H9 (cell line): ENCODE measurements around the gene TMPRSS7. TPM values are rescaled to one million over a fixed set of nuclear protein-coding genes. Genes with fewer than 3 reads are reported as not detected.

ENCODE experiments used
- DNase-seq: peaks from one replicate; pipeline ENCODE4 v3.0.0-alpha.2; 2017
- H2AFZ ChIP-seq: one replicate; pipeline ENCODE4 v1.6.1; 2013; ENCODE audit warnings: mild to moderate bottlenecking, low read length, control low read depth, moderate library complexity
- H2AK5ac ChIP-seq: 2 replicates; pipeline ENCODE4 v1.6.1; 2013; ENCODE audit warnings: low read length, control low read depth, mixed read lengths; ENCODE audit not compliant: insufficient read length
- H2BK120ac ChIP-seq: one replicate; pipeline ENCODE4 v1.6.1; 2013; ENCODE audit warnings: low read depth, mild to moderate bottlenecking, low read length, control low read depth, inconsistent platforms; ENCODE audit not compliant: poor library complexity, severe bottlenecking
- H2BK12ac ChIP-seq: 2 replicates; pipeline ENCODE4 v1.6.1; 2013; ENCODE audit warnings: low read length, control low read depth, mixed read lengths, low read depth; ENCODE audit not compliant: insufficient read length
- H2BK15ac ChIP-seq: 2 replicates; pipeline ENCODE4 v1.6.1; 2013; ENCODE audit warnings: low read depth, low read length, control low read depth
- H2BK20ac ChIP-seq: one replicate; pipeline ENCODE4 v1.6.1; 2013; ENCODE audit warnings: low read depth, mild to moderate bottlenecking, low read length, control low read depth, inconsistent platforms; ENCODE audit not compliant: poor library complexity, severe bottlenecking
- H2BK5ac ChIP-seq: 2 replicates; pipeline ENCODE4 v1.6.1; 2013; ENCODE audit warnings: low read length, control low read depth, mixed read lengths; ENCODE audit not compliant: insufficient read length
- H3K14ac ChIP-seq: 2 replicates; pipeline ENCODE4 v1.6.1; 2013; ENCODE audit warnings: low read length, control low read depth; ENCODE audit not compliant: insufficient read depth
- H3K18ac ChIP-seq: 2 replicates; pipeline ENCODE4 v1.6.1; 2013; ENCODE audit warnings: low read depth, mild to moderate bottlenecking, mixed read lengths, low read length, control low read depth; ENCODE audit not compliant: insufficient read length
- H3K23ac ChIP-seq: 2 replicates; pipeline ENCODE4 v1.6.1; 2013; ENCODE audit warnings: low read length, control low read depth, mixed read lengths, low read depth; ENCODE audit not compliant: insufficient read length
- H3K23me2 ChIP-seq: 2 replicates; pipeline ENCODE4 v1.6.1; 2013; ENCODE audit warnings: low read depth, mild to moderate bottlenecking, mixed read lengths, low read length, control low read depth; ENCODE audit not compliant: insufficient read length, poor library complexity, severe bottlenecking
- H3K27ac ChIP-seq: 2 replicates; pipeline ENCODE4 v1.5.1; 2013; ENCODE audit warnings: low read length, control low read depth, mixed read lengths, low read depth; ENCODE audit not compliant: insufficient read length
- H3K27me3 ChIP-seq: 2 replicates; pipeline ENCODE4 v1.6.1; 2013; ENCODE audit warnings: low read length, control low read depth, inconsistent platforms; ENCODE audit not compliant: insufficient read depth
- H3K4ac ChIP-seq: 2 replicates; pipeline ENCODE4 v1.6.1; 2013; ENCODE audit warnings: low read depth, mild to moderate bottlenecking, control low read depth, inconsistent platforms, low read length, moderate library complexity
- H3K4me1 ChIP-seq: 2 replicates; pipeline ENCODE4 v1.6.1; 2013; ENCODE audit warnings: low read length, control low read depth, inconsistent platforms; ENCODE audit not compliant: insufficient read depth
- H3K4me2 ChIP-seq: 2 replicates; pipeline ENCODE4 v1.6.1; 2013; ENCODE audit warnings: low read length, control low read depth, mixed read lengths; ENCODE audit not compliant: insufficient read length, insufficient read depth
- H3K56ac ChIP-seq: 2 replicates; pipeline ENCODE4 v1.6.1; 2013; ENCODE audit warnings: low read depth, mild to moderate bottlenecking, mixed read lengths, low read length, control low read depth; ENCODE audit not compliant: insufficient read length
- H3K79me1 ChIP-seq: 2 replicates; pipeline ENCODE4 v1.6.1; 2013; ENCODE audit warnings: low read depth, mild to moderate bottlenecking, moderate library complexity, low read length, control low read depth, inconsistent platforms; ENCODE audit not compliant: insufficient read depth, poor library complexity, severe bottlenecking
- H3K79me2 ChIP-seq: 2 replicates; pipeline ENCODE4 v1.6.1; 2013; ENCODE audit warnings: low read length, control low read depth, inconsistent platforms; ENCODE audit not compliant: insufficient read depth
- H3K9ac ChIP-seq: 2 replicates; pipeline ENCODE4 v1.6.1; 2013; ENCODE audit warnings: low read length, control low read depth, mixed read lengths; ENCODE audit not compliant: insufficient read length; ENCODE audit errors: extremely low read depth
- H3K9me3 ChIP-seq: one replicate; pipeline ENCODE4 v1.6.1; 2013; ENCODE audit warnings: low read depth, low read length, inconsistent platforms; ENCODE audit not compliant: control insufficient read depth
- H3T11ph ChIP-seq: one replicate; pipeline ENCODE4 v1.6.1; 2013; ENCODE audit warnings: mild to moderate bottlenecking, low read length, control low read depth, inconsistent platforms
- H4K20me1 ChIP-seq: one replicate; pipeline ENCODE4 v1.6.1; 2013; ENCODE audit not compliant: control insufficient read depth, insufficient read length, insufficient read depth
- H4K5ac ChIP-seq: 2 replicates; pipeline ENCODE4 v1.6.1; 2013; ENCODE audit warnings: low read depth, mild to moderate bottlenecking, mixed read lengths, low read length, control low read depth; ENCODE audit not compliant: insufficient read length
- H4K8ac ChIP-seq: replicated peaks from 2 replicates; pipeline ENCODE4 v1.6.1; 2013; ENCODE audit warnings: low read length, control low read depth, mixed read lengths, low read depth; ENCODE audit not compliant: insufficient read length
- H4K91ac ChIP-seq: 2 replicates; pipeline ENCODE4 v1.6.1; 2013; ENCODE audit warnings: low read depth, mild to moderate bottlenecking, moderate library complexity, mixed read lengths, low read length, control low read depth; ENCODE audit not compliant: insufficient read length
- H3K27ac Mint-ChIP-seq, 3 experiments: 2 replicates in 2 of 3; 3 replicates in 1 of 3; pipeline ENCODE4 v1.8.0; 2020 to 2021; ENCODE audit warnings: mixed read lengths in 3 of 3, mild to moderate bottlenecking in 1 of 3, moderate library complexity in 1 of 3
- H3K27me3 Mint-ChIP-seq: 2 replicates; pipeline ENCODE4 v1.8.0; 2021; ENCODE audit warnings: low read depth, mild to moderate bottlenecking, moderate library complexity, mixed read lengths
- H3K36me3 Mint-ChIP-seq, 3 experiments: 2 replicates in 2 of 3; 3 replicates in 1 of 3; pipeline ENCODE4 v1.8.0; 2020 to 2021; ENCODE audit warnings: low read depth in 3 of 3, mixed read lengths in 3 of 3; ENCODE audit not compliant: insufficient read depth in 1 of 3
- H3K4me1 Mint-ChIP-seq, 2 experiments: 2 replicates each; pipeline ENCODE4 v1.8.0; 2020; ENCODE audit warnings: mixed read lengths in 2 of 2
- H3K4me3 Mint-ChIP-seq, 2 experiments: 2 replicates in 1 of 2; 3 replicates in 1 of 2; pipeline ENCODE4 v1.8.0; 2020 to 2021; ENCODE audit warnings: mild to moderate bottlenecking in 2 of 2, mixed read lengths in 2 of 2, moderate library complexity in 1 of 2
- H3K9me3 Mint-ChIP-seq, 2 experiments: 2 replicates in 1 of 2; 3 replicates in 1 of 2; pipeline ENCODE4 v1.8.0; 2020; ENCODE audit warnings: mild to moderate bottlenecking in 2 of 2, mixed read lengths in 2 of 2, moderate library complexity in 1 of 2
- CTCF ChIP-seq: fragments of 200-600 bp; sonication (generic); conservative IDR thresholded peaks from 3 replicates; pipeline ENCODE4 v1.8.0; 2021; ENCODE audit warnings: antibody characterized with exemption, mild to moderate bottlenecking
- WGBS: extraction: QIAGEN DNeasy Blood & Tissue Kit; methylation state at CpG from one replicate; pipeline ENCODE4 v1.1.7; 2013; ENCODE audit warnings: missing lambda C conversion rate, low lambda C conversion rate, mixed read lengths; ENCODE audit not compliant: insufficient read length; ENCODE audit errors: extremely low coverage; 5-methylcytosine and 5-hydroxymethylcytosine counted together
- total RNA-seq: library from RNA; stranded (reverse); gene quantifications from 2 replicates; pipeline ENCODE4 v1.2.1, GENCODE V29; 2021

The TMPRSS7 gene
- total RNA-seq, 1 experiment from 2014 or later: not detected

- peak within 1 kb of the TSS; percentile 50 for H2AFZ ChIP-seq
- no peak within 1 kb of the TSS for H4K91ac ChIP-seq
- H4K8ac ChIP-seq: no peak within 1 kb of the TSS
- H3K23ac ChIP-seq: no peak within 1 kb of the TSS
- no peak within 1 kb of the TSS for H3K4ac ChIP-seq
- Mint-ChIP-seq H3K4me1 (peaks cover 22 to 32% of the 10 kb centered on the region in 2 experiments), H3K36me3 (peaks cover 0 to 2% (median 0%) of the 10 kb centered on the region in 3 experiments; a peak in 2 of 7 replicates), H3K4me3 (peak within 1 kb of the TSS; percentile 86 to 95), H3K9me3 (no peaks in the 10 kb centered on the region; a peak in 1 of 5 replicates), H3K27me3 (peaks cover 20% of the 10 kb centered on the region), H3K27ac (peak within 1 kb of the TSS; percentile 88 to 96 (median 88); a peak in 5 of 7 replicates)
- peaks cover 2% of the 10 kb centered on the region; the same call in 1 of the 2 replicates for H3K79me2 ChIP-seq
- H3K9me3 ChIP-seq: no peaks in the 10 kb centered on the region
- no peak within 1 kb of the TSS for H2BK12ac ChIP-seq
- no peak within 1 kb of the TSS for H2BK15ac ChIP-seq
- H3K4me1 ChIP-seq: peaks cover 3% of the 10 kb centered on the region; the same call in 1 of the 2 replicates
- H3K23me2 ChIP-seq: peaks cover 12% of the 10 kb centered on the region
- H3K27me3 ChIP-seq: no peaks in the 10 kb centered on the region; the same call in 1 of the 2 replicates
- H4K5ac ChIP-seq: no peak within 1 kb of the TSS
- H2BK5ac ChIP-seq: no peak within 1 kb of the TSS
- peak within 1 kb of the TSS; percentile 62 for H3K9ac ChIP-seq
- DNase-seq: peak; percentile 95
- no peak within 1 kb of the TSS for H3T11ph ChIP-seq
- no peak within 1 kb of the TSS for H2BK120ac ChIP-seq
- H3K56ac ChIP-seq: no peak within 1 kb of the TSS
- H2AK5ac ChIP-seq: no peak within 1 kb of the TSS
- no CpG with 5 or more reads among the region's 67 CpGs for WGBS
- no peak within 1 kb of the TSS for H3K27ac ChIP-seq
- TF ChIP-seq CTCF: peak; percentile 44; the same call in 2 of the 3 replicates
- peak within 1 kb of the TSS; percentile 87 for H3K18ac ChIP-seq
- no peaks in the 10 kb centered on the region for H3K79me1 ChIP-seq
- no peaks in the 10 kb centered on the region for H4K20me1 ChIP-seq
- H3K14ac ChIP-seq: peak within 1 kb of the TSS; percentile 97
- no peak within 1 kb of the TSS for H2BK20ac ChIP-seq
- H3K4me2 ChIP-seq: peak within 1 kb of the TSS; percentile 92
These were observed 51.7 kb downstream of the TMPRSS7 start, which contains the start of gene C3orf52 for GRCh38 chr3:112086076-112086854. C3orf52 (plus strand) TSS chr3:112086389; CDS start chr3:112086408, 19 bp downstream.
